ENCODE measurements around the gene MGAT1. TPM values are rescaled to one million over a fixed set of nuclear protein-coding genes. Genes with fewer than 3 reads are reported as not detected.
A peak's percentile ranks its signal among the peaks of the same experiment; 100 is the strongest.

The MGAT1 gene
- total RNA-seq, 1 experiment from 2014 or later = 72.7 TPM

GRCh38 chr5:180830253-180831138, 27.9 kb upstream of the MGAT1 start:
- H2AK5ac ChIP-seq (ENCODE audit: insufficient read length, low read length) = no peak overlapping the region
- no peak overlapping the region for H2BK20ac ChIP-seq (ENCODE audit: low read depth, low read length, poor library complexity, severe bottlenecking)
- peak overlapping the region; percentile 78; the same call in 1 of the 2 replicates for H3K14ac ChIP-seq (ENCODE audit: insufficient read depth, low read length)
- H3K9me3 Mint-ChIP-seq = peaks cover 33 to 36% of the 10 kb centered on the region in 2 experiments
- H2AFZ ChIP-seq (ENCODE audit: low read length) = no peak overlapping the region
- no peak overlapping the region for H2BK5ac ChIP-seq (ENCODE audit: insufficient read length, low read length)
- peaks cover 13% of the 10 kb centered on the region for H3K23me2 ChIP-seq (ENCODE audit: insufficient read length, low read depth, low read length, poor library complexity, severe bottlenecking)
- H3K56ac ChIP-seq (ENCODE audit: insufficient read length, low read depth, low read length) = no peak overlapping the region
- H3K4ac ChIP-seq (ENCODE audit: low read depth, low read length) = no peak overlapping the region
- no peak overlapping the region for H2BK12ac ChIP-seq (ENCODE audit: insufficient read length, low read depth, low read length)
- no peaks in the 10 kb centered on the region for H3K79me2 ChIP-seq (ENCODE audit: insufficient read depth, low read length)
- no peak overlapping the region for H3K27ac ChIP-seq (ENCODE audit: insufficient read length, low read depth, low read length)
- H3K27me3 Mint-ChIP-seq (ENCODE audit: low read depth) = peaks cover 84% of the 10 kb centered on the region
- H3K23ac ChIP-seq (ENCODE audit: insufficient read length, low read depth, low read length) = no peak overlapping the region
- no peaks in the 10 kb centered on the region for H3K79me1 ChIP-seq (ENCODE audit: insufficient read depth, low read depth, low read length, poor library complexity, severe bottlenecking)
- H3K18ac ChIP-seq (ENCODE audit: insufficient read length, low read depth, low read length) = peak overlapping the region; percentile 99
- H4K20me1 ChIP-seq (ENCODE audit: control insufficient read depth, insufficient read depth, insufficient read length) = no peaks in the 10 kb centered on the region
- no peak overlapping the region for H2BK15ac ChIP-seq (ENCODE audit: low read depth, low read length)
- peak; percentile 67 for DNase-seq
- peak overlapping the region; percentile 84 to 93 for H3K4me3 Mint-ChIP-seq
- H3K9ac ChIP-seq (ENCODE audit: extremely low read depth, insufficient read length, low read length) = no peak overlapping the region
- 0 out of 7 replicates have a peak overlapping the region, but pooled peaks of 2 of the 3 experiments have one; percentile 34 to 61 for H3K27ac Mint-ChIP-seq
- no peak overlapping the region for H2BK120ac ChIP-seq (ENCODE audit: low read depth, low read length, poor library complexity, severe bottlenecking)
- peaks cover 9% of the 10 kb centered on the region for H3K27me3 ChIP-seq (ENCODE audit: insufficient read depth, low read length)
- no peak overlapping the region for H4K8ac ChIP-seq (replicated peaks; ENCODE audit: insufficient read length, low read depth, low read length)
- peaks cover 11 to 23% of the 10 kb centered on the region in 2 experiments for H3K4me1 Mint-ChIP-seq
- peaks cover 9% of the 10 kb centered on the region for H3K9me3 ChIP-seq (ENCODE audit: control insufficient read depth, low read depth, low read length)
- peak overlapping the region; percentile 93 for H3K4me2 ChIP-seq (ENCODE audit: insufficient read depth, insufficient read length, low read length)
- peaks cover 22 to 24% (median 22%) of the 10 kb centered on the region in 3 experiments for H3K36me3 Mint-ChIP-seq (ENCODE audit: insufficient read depth in 1 of 3, low read depth in 3 of 3)
- H3K4me1 ChIP-seq (ENCODE audit: insufficient read depth, low read length) = no peaks in the 10 kb centered on the region
- H4K5ac ChIP-seq (ENCODE audit: insufficient read length, low read depth, low read length) = no peak overlapping the region
- H3T11ph ChIP-seq (ENCODE audit: low read length) = no peak overlapping the region
- no CpG with 5 or more reads among the region's 35 CpGs for WGBS (ENCODE audit: extremely low coverage, insufficient read length, low lambda C conversion rate)
- H4K91ac ChIP-seq (ENCODE audit: insufficient read length, low read depth, low read length) = no peak overlapping the region
- no peak for TF ChIP-seq CTCF (conservative IDR thresholded peaks at IDR 0.05)
